ENCODE data around the gene PEX13. TPM values are rescaled to one million over a fixed set of nuclear protein-coding genes. Genes with fewer than 3 reads are reported as not detected.

The PEX13 gene
- 17.4 and 32.6 TPM in 2 replicates for total RNA-seq (2014; rRNA removed; shearing (Covaris generic); ENCODE audit: low replicate concordance)

- DNase-seq, result peak; percentile 92
- H3K4me3 ChIP-seq (ENCODE audit: low read length), result peak within 1 kb of the TSS; percentile 87
- H3K9me3 ChIP-seq (ENCODE audit: low read length), result peaks cover 11% of the 10 kb centered on the region; the same call in 1 of the 2 replicates
- H3K9ac ChIP-seq (ENCODE audit: low read length), result peak within 1 kb of the TSS; percentile 85
- H3K27ac ChIP-seq (ENCODE audit: low read length), result peak within 1 kb of the TSS; percentile 78
- no peaks in the 10 kb centered on the region for H4K20me1 ChIP-seq (ENCODE audit: insufficient read depth, low read depth, low read length)
- H3K27me3 ChIP-seq (ENCODE audit: low read length), result no peaks in the 10 kb centered on the region
- H3K36me3 ChIP-seq (ENCODE audit: insufficient read depth, low read length), result peaks cover 24% of the 10 kb centered on the region
- no peaks in the 10 kb centered on the region for H3K9me2 ChIP-seq (replicated peaks; ENCODE audit: insufficient read depth, low read length)
- peak within 1 kb of the TSS; percentile 95 for H3K4me2 ChIP-seq (ENCODE audit: low read depth, low read length, poor library complexity, severe bottlenecking)
- peak within 1 kb of the TSS; percentile 96 for H2AFZ ChIP-seq (ENCODE audit: low read length)
- peaks cover 30% of the 10 kb centered on the region for H3K4me1 ChIP-seq (ENCODE audit: low read length)
- peaks cover 89% of the 10 kb centered on the region for H3K79me2 ChIP-seq (ENCODE audit: low read length)
Observed at GRCh38 chr2:61017556-61018317, at the start of gene PEX13, which contains the start of gene PUS10. Gene PEX13, plus strand, starts transcription at chr2:61017720. Its CDS starts 40 bp downstream, at chr2:61017760. Gene PUS10, minus strand, starts transcription at chr2:61018255. Its CDS starts 6,365 bp downstream, at chr2:61011890.

GRCh38 chr2:60972889-60973656, 44.4 kb upstream of the PEX13 start:
- peak; percentile 94 for DNase-seq
- Histone ChIP-seq H3K27ac (ENCODE audit: low read length) (peak overlapping the region; percentile 95), H3K9me2 (replicated peaks; ENCODE audit: insufficient read depth, low read length) (no peaks in the 10 kb centered on the region), H3K9ac (ENCODE audit: low read length) (peak overlapping the region; percentile 80), H4K20me1 (ENCODE audit: insufficient read depth, low read depth, low read length) (no peaks in the 10 kb centered on the region), H3K4me3 (ENCODE audit: low read length) (peak overlapping the region; percentile 68), H3K79me2 (ENCODE audit: low read length) (peaks cover 6% of the 10 kb centered on the region; the same call in 1 of the 2 replicates), H3K36me3 (ENCODE audit: insufficient read depth, low read length) (0 out of 2 replicates have a peak, but pooled peaks cover 4% of the 10 kb centered on the region), H2AFZ (ENCODE audit: low read length) (peak overlapping the region; percentile 14; the same call in 1 of the 2 replicates), H3K27me3 (ENCODE audit: low read length) (no peaks in the 10 kb centered on the region), H3K9me3 (ENCODE audit: low read length) (no peaks in the 10 kb centered on the region), H3K4me2 (ENCODE audit: low read depth, low read length, poor library complexity, severe bottlenecking) (peak overlapping the region; percentile 92), H3K4me1 (ENCODE audit: low read length) (peaks cover 87% of the 10 kb centered on the region)

- H3K4me2 ChIP-seq (ENCODE audit: low read depth, low read length, poor library complexity, severe bottlenecking), result peak overlapping the region; percentile 92
- H2AFZ ChIP-seq (ENCODE audit: low read length), result peak overlapping the region; percentile 14; the same call in 1 of the 2 replicates
- peaks cover 85% of the 10 kb centered on the region for H3K4me1 ChIP-seq (ENCODE audit: low read length)
Observed at GRCh38 chr2:60973705-60974104, 43.8 kb upstream of the PEX13 start.

GRCh38 chr2:60974652-60975051, 42.9 kb upstream of the PEX13 start:
- peaks cover 85% of the 10 kb centered on the region for H3K4me1 ChIP-seq (ENCODE audit: low read length)

More at GRCh38 chr2:60973705-60974104, 43.8 kb upstream of the PEX13 start:
- Histone ChIP-seq H3K27me3 (ENCODE audit: low read length) (no peaks in the 10 kb centered on the region), H3K36me3 (ENCODE audit: insufficient read depth, low read length) (no peaks in the 10 kb centered on the region), H3K79me2 (ENCODE audit: low read length) (peaks cover 6% of the 10 kb centered on the region; the same call in 1 of the 2 replicates), H3K4me3 (ENCODE audit: low read length) (peak overlapping the region; percentile 68), H3K9me3 (ENCODE audit: low read length) (no peaks in the 10 kb centered on the region), H4K20me1 (ENCODE audit: insufficient read depth, low read depth, low read length) (no peaks in the 10 kb centered on the region), H3K9ac (ENCODE audit: low read length) (peak overlapping the region; percentile 80), H3K27ac (ENCODE audit: low read length) (peak overlapping the region; percentile 95), H3K9me2 (replicated peaks; ENCODE audit: insufficient read depth, low read length) (no peaks in the 10 kb centered on the region)
- DNase-seq, result peak; percentile 91

GRCh38 chr2:60976256-60976850, 41.2 kb upstream of the PEX13 start:
- Histone ChIP-seq H3K4me1 (ENCODE audit: low read length) (peaks cover 88% of the 10 kb centered on the region), H3K79me2 (ENCODE audit: low read length) (peaks cover 6% of the 10 kb centered on the region; the same call in 1 of the 2 replicates), H3K9ac (ENCODE audit: low read length) (peak overlapping the region; percentile 62), H3K27me3 (ENCODE audit: low read length) (no peaks in the 10 kb centered on the region), H3K4me2 (ENCODE audit: low read depth, low read length, poor library complexity, severe bottlenecking) (peak overlapping the region; percentile 92), H3K9me2 (replicated peaks; ENCODE audit: insufficient read depth, low read length) (no peaks in the 10 kb centered on the region), H4K20me1 (ENCODE audit: insufficient read depth, low read depth, low read length) (no peaks in the 10 kb centered on the region), H3K27ac (ENCODE audit: low read length) (peak overlapping the region; percentile 95), H3K36me3 (ENCODE audit: insufficient read depth, low read length) (no peaks in the 10 kb centered on the region), H3K9me3 (ENCODE audit: low read length) (no peaks in the 10 kb centered on the region), H3K4me3 (ENCODE audit: low read length) (peak overlapping the region; percentile 44), H2AFZ (ENCODE audit: low read length) (peak overlapping the region; percentile 13)
- peak; percentile 85 for DNase-seq

More at GRCh38 chr2:60974652-60975051, 42.9 kb upstream of the PEX13 start:
- Histone ChIP-seq H4K20me1 (ENCODE audit: insufficient read depth, low read depth, low read length) (no peaks in the 10 kb centered on the region), H3K9ac (ENCODE audit: low read length) (no peak overlapping the region), H3K4me3 (ENCODE audit: low read length) (no peak overlapping the region; the same call in 1 of the 2 replicates), H3K9me2 (replicated peaks; ENCODE audit: insufficient read depth, low read length) (no peaks in the 10 kb centered on the region), H3K79me2 (ENCODE audit: low read length) (peaks cover 6% of the 10 kb centered on the region; the same call in 1 of the 2 replicates), H2AFZ (ENCODE audit: low read length) (no peak overlapping the region), H3K36me3 (ENCODE audit: insufficient read depth, low read length) (no peaks in the 10 kb centered on the region), H3K4me2 (ENCODE audit: low read depth, low read length, poor library complexity, severe bottlenecking) (peak overlapping the region; percentile 92), H3K9me3 (ENCODE audit: low read length) (no peaks in the 10 kb centered on the region), H3K27ac (ENCODE audit: low read length) (peak overlapping the region; percentile 95), H3K27me3 (ENCODE audit: low read length) (no peaks in the 10 kb centered on the region)
- no peak for DNase-seq

GRCh38 chr2:60976875-60977561, 40.5 kb upstream of the PEX13 start:
- Histone ChIP-seq H2AFZ (ENCODE audit: low read length) (peak overlapping the region; percentile 13), H3K27me3 (ENCODE audit: low read length) (no peaks in the 10 kb centered on the region), H3K79me2 (ENCODE audit: low read length) (peaks cover 6% of the 10 kb centered on the region; the same call in 1 of the 2 replicates), H3K27ac (ENCODE audit: low read length) (peak overlapping the region; percentile 95), H3K36me3 (ENCODE audit: insufficient read depth, low read length) (no peaks in the 10 kb centered on the region), H4K20me1 (ENCODE audit: insufficient read depth, low read depth, low read length) (no peaks in the 10 kb centered on the region), H3K9ac (ENCODE audit: low read length) (peak overlapping the region; percentile 62), H3K4me1 (ENCODE audit: low read length) (peaks cover 85% of the 10 kb centered on the region), H3K9me3 (ENCODE audit: low read length) (no peaks in the 10 kb centered on the region), H3K4me3 (ENCODE audit: low read length) (no peak overlapping the region), H3K4me2 (ENCODE audit: low read depth, low read length, poor library complexity, severe bottlenecking) (peak overlapping the region; percentile 92), H3K9me2 (replicated peaks; ENCODE audit: insufficient read depth, low read length) (no peaks in the 10 kb centered on the region)
- DNase-seq, result peak; percentile 62

GRCh38 chr2:60977562-60977895, 40.0 kb upstream of the PEX13 start:
- Histone ChIP-seq H3K79me2 (ENCODE audit: low read length) (peaks cover 6% of the 10 kb centered on the region; the same call in 1 of the 2 replicates), H3K27ac (ENCODE audit: low read length) (peak overlapping the region; percentile 95), H3K4me3 (ENCODE audit: low read length) (no peak overlapping the region), H3K9me2 (replicated peaks; ENCODE audit: insufficient read depth, low read length) (no peaks in the 10 kb centered on the region), H3K4me1 (ENCODE audit: low read length) (peaks cover 82% of the 10 kb centered on the region), H3K36me3 (ENCODE audit: insufficient read depth, low read length) (no peaks in the 10 kb centered on the region), H4K20me1 (ENCODE audit: insufficient read depth, low read depth, low read length) (no peaks in the 10 kb centered on the region), H2AFZ (ENCODE audit: low read length) (peak overlapping the region; percentile 13), H3K4me2 (ENCODE audit: low read depth, low read length, poor library complexity, severe bottlenecking) (peak overlapping the region; percentile 92), H3K9ac (ENCODE audit: low read length) (peak overlapping the region; percentile 62; the same call in 1 of the 2 replicates), H3K27me3 (ENCODE audit: low read length) (no peaks in the 10 kb centered on the region), H3K9me3 (ENCODE audit: low read length) (no peaks in the 10 kb centered on the region)
- peak; percentile 50 for DNase-seq
